Measurements from ENCODE around the gene GSTK1. TPM values are rescaled to one million over a fixed set of nuclear protein-coding genes. Genes with fewer than 3 reads are reported as not detected.

Gene GSTK1
- total and polyA plus RNA-seq, 9 of the 15 experiments (the other 6 are each of a cell fraction or from before 2014, with no cell fraction given) = 155 to 441 (median 233) TPM

DNA sequence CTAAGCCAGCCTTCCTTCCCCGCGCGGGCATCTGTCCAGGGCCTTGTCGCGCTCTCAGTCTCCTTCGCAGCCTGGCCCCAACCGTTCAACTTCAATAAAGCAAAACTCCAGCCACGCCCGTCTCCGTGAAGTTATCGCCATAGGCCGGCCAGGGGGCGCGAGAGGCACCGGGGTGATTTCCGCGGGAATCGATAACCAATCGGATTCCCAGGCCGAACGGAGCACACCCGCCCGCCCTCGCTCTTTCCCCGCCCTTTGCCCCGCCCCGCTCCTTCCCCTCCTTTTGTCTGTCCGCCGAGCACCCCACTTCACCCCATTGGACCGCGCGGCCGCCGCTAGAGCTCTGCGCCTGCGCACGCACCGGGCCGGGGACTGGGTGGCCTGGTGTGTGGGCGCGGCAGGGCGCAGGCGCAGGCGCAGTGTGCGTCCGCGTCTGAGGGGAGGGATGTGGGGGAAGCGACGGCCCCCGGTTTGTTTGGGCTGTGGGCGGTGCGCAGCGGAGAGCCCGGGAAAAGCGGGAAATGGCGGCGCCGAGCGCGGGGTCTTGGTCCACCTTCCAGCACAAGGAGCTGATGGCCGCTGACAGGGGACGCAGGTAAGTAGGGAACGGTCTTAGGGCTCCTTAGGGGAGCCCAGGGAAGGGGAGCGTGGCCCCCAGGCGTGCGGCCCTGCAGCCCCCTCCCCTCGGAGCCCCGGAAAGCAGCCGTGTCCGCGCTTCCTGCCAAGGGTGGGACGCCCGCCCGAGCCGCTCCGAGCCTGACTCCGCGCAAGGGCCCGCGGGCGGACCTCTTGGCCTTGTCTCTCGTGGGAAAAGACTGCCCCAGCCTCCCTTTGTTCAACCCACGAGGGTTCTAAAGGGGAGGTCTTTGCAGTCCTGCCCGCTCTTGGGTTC, 24.9 kb downstream of the GSTK1 start, which contains the start of gene CASP2 (continued):
- TF ChIP-seq TBP (optimal IDR thresholded peaks at IDR 0.05; ENCODE audit: low read depth, low read length) (peak; percentile 92), SP2 (IDR thresholded peaks at IDR 0.05; ENCODE audit: extremely low read depth, low read depth, low read length, poor library complexity, severe bottlenecking) (no peak), CHCHD3 (CRISPR knock-in tag; IDR thresholded peaks at IDR 0.05) (peak; percentile 82; the same call in 1 of the 2 replicates), BCOR (IDR thresholded peaks at IDR 0.05) (peak; percentile 50), ATF1 (CRISPR knock-in tag; IDR thresholded peaks at IDR 0.05) (0 out of 2 replicates have a peak, but pooled peaks have one; percentile 11), ATF1 (tag; IDR thresholded peaks at IDR 0.05) (peak; percentile 72), ETV1 (tag; conservative IDR thresholded peaks at IDR 0.05; ENCODE audit: low read depth) (peak; percentile 52), ZNF133 (CRISPR knock-in tag; IDR thresholded peaks at IDR 0.05) (peak; percentile 84), GATAD2A (IDR thresholded peaks at IDR 0.05) (peak; percentile 64; the same call in 1 of the 2 replicates), SRSF9 (IDR thresholded peaks at IDR 0.05; ENCODE audit: borderline replicate concordance, low read depth, low read length) (no peak), ZNF76 (CRISPR knock-in tag; IDR thresholded peaks at IDR 0.05; ENCODE audit: borderline replicate concordance) (0 out of 2 replicates have a peak, but pooled peaks have one; percentile 70), ZNF263 (CRISPR knock-in tag; IDR thresholded peaks at IDR 0.05; ENCODE audit: borderline replicate concordance) (peak; percentile 82), EGR1 (conservative IDR thresholded peaks at IDR 0.05) (peak; percentile 98), DACH1 (IDR thresholded peaks at IDR 0.05; ENCODE audit: partially characterized antibody) (peak; percentile 10), TAF1 (IDR thresholded peaks at IDR 0.05; ENCODE audit: control insufficient read depth, extremely low read depth, insufficient read depth, low read length, severe bottlenecking) (peak; percentile 87)
- TF ChIP-seq, protein P1, sequence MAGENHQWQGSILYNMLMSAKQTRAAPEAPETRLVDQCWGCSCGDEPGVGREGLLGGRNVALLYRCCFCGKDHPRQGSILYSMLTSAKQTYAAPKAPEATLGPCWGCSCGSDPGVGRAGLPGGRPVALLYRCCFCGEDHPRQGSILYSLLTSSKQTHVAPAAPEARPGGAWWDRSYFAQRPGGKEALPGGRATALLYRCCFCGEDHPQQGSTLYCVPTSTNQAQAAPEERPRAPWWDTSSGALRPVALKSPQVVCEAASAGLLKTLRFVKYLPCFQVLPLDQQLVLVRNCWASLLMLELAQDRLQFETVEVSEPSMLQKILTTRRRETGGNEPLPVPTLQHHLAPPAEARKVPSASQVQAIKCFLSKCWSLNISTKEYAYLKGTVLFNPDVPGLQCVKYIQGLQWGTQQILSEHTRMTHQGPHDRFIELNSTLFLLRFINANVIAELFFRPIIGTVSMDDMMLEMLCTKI (IDR thresholded peaks at IDR 0.05; ENCODE audit: partially characterized antibody) = no peak
- TF ChIP-seq, protein P2, sequence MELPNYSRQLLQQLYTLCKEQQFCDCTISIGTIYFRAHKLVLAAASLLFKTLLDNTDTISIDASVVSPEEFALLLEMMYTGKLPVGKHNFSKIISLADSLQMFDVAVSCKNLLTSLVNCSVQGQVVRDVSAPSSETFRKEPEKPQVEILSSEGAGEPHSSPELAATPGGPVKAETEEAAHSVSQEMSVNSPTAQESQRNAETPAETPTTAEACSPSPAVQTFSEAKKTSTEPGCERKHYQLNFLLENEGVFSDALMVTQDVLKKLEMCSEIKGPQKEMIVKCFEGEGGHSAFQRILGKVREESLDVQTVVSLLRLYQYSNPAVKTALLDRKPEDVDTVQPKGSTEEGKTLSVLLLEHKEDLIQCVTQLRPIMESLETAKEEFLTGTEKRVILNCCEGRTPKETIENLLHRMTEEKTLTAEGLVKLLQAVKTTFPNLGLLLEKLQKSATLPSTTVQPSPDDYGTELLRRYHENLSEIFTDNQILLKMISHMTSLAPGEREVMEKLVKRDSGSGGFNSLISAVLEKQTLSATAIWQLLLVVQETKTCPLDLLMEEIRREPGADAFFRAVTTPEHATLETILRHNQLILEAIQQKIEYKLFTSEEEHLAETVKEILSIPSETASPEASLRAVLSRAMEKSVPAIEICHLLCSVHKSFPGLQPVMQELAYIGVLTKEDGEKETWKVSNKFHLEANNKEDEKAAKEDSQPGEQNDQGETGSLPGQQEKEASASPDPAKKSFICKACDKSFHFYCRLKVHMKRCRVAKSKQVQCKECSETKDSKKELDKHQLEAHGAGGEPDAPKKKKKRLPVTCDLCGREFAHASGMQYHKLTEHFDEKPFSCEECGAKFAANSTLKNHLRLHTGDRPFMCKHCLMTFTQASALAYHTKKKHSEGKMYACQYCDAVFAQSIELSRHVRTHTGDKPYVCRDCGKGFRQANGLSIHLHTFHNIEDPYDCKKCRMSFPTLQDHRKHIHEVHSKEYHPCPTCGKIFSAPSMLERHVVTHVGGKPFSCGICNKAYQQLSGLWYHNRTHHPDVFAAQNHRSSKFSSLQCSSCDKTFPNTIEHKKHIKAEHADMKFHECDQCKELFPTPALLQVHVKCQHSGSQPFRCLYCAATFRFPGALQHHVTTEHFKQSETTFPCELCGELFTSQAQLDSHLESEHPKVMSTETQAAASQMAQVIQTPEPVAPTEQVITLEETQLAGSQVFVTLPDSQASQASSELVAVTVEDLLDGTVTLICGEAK (IDR thresholded peaks at IDR 0.05) = peak; percentile 46; the same call in 1 of the 2 replicates
- TF ChIP-seq, protein P2 (CRISPR knock-in tag; IDR thresholded peaks at IDR 0.05) = 0 out of 2 replicates have a peak, but pooled peaks have one; percentile 39

All from K562 (cell line).